Endothelial cell (in vitro differentiated cells): ENCODE measurements around the gene TBC1D5. TPM values are rescaled to one million over a fixed set of nuclear protein-coding genes. Genes with fewer than 3 reads are reported as not detected.

Experiments
- DNase-seq: peaks from one replicate; pipeline ENCODE4 v3.0.0; 2021; ENCODE audit warnings: low spot score
- H3K27ac Mint-ChIP-seq: one replicate; pipeline ENCODE4 v1.8.0; 2021; ENCODE audit warnings: mixed read lengths, inconsistent platforms; ENCODE audit not compliant: unreplicated experiment
- H3K27me3 Mint-ChIP-seq: one replicate; pipeline ENCODE4 v1.8.0; 2021; ENCODE audit warnings: mild to moderate bottlenecking, moderate library complexity, mixed read lengths, inconsistent platforms; ENCODE audit not compliant: unreplicated experiment
- H3K36me3 Mint-ChIP-seq: one replicate; pipeline ENCODE4 v1.8.0; 2021; ENCODE audit warnings: mild to moderate bottlenecking, low read depth, mixed read lengths, inconsistent platforms; ENCODE audit not compliant: unreplicated experiment
- H3K4me1 Mint-ChIP-seq: one replicate; pipeline ENCODE4 v1.8.0; 2021; ENCODE audit warnings: mild to moderate bottlenecking, mixed read lengths, inconsistent platforms; ENCODE audit not compliant: unreplicated experiment
- H3K4me3 Mint-ChIP-seq: one replicate; pipeline ENCODE4 v1.8.0; 2021; ENCODE audit warnings: mild to moderate bottlenecking, mixed read lengths, inconsistent platforms; ENCODE audit not compliant: unreplicated experiment
- H3K9me3 Mint-ChIP-seq: one replicate; pipeline ENCODE4 v1.8.0; 2021; ENCODE audit warnings: mixed read lengths, inconsistent platforms; ENCODE audit not compliant: unreplicated experiment
- total RNA-seq: library from RNA; stranded (reverse); fragmentation: NEBNext Ultra II Directional; extraction: Animal tissue kit (Norgen Biotek cat#: 25700); gene quantifications from one replicate; pipeline ENCODE4 v1.2.1, GENCODE V29; 2021; ENCODE audit not compliant: unreplicated experiment
- TF ChIP-seq, protein P1 (sequence below): fragments of 200-600 bp; sonication (generic); IDR thresholded peaks from one replicate; pipeline ENCODE4 v1.5.0; 2021; ENCODE audit warnings: antibody characterized with exemption; ENCODE audit not compliant: unreplicated experiment

The TBC1D5 gene
- total RNA-seq, 1 donor from 2014 or later = 48.2 TPM

- no peak overlapping the region for H3K27ac Mint-ChIP-seq
- H3K9me3 Mint-ChIP-seq = no peaks in the 10 kb centered on the region
- no peak overlapping the region for H3K4me3 Mint-ChIP-seq
- H3K27me3 Mint-ChIP-seq = peaks cover 1% of the 10 kb centered on the region
- DNase-seq = no peak
- no peaks in the 10 kb centered on the region for H3K36me3 Mint-ChIP-seq
- H3K4me1 Mint-ChIP-seq = peaks cover 13% of the 10 kb centered on the region
- TF ChIP-seq, protein P1, sequence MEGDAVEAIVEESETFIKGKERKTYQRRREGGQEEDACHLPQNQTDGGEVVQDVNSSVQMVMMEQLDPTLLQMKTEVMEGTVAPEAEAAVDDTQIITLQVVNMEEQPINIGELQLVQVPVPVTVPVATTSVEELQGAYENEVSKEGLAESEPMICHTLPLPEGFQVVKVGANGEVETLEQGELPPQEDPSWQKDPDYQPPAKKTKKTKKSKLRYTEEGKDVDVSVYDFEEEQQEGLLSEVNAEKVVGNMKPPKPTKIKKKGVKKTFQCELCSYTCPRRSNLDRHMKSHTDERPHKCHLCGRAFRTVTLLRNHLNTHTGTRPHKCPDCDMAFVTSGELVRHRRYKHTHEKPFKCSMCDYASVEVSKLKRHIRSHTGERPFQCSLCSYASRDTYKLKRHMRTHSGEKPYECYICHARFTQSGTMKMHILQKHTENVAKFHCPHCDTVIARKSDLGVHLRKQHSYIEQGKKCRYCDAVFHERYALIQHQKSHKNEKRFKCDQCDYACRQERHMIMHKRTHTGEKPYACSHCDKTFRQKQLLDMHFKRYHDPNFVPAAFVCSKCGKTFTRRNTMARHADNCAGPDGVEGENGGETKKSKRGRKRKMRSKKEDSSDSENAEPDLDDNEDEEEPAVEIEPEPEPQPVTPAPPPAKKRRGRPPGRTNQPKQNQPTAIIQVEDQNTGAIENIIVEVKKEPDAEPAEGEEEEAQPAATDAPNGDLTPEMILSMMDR = no peak
Observed at GRCh38 chr3:17239417-17239816, 503.0 kb downstream of the TBC1D5 start.

DNA sequence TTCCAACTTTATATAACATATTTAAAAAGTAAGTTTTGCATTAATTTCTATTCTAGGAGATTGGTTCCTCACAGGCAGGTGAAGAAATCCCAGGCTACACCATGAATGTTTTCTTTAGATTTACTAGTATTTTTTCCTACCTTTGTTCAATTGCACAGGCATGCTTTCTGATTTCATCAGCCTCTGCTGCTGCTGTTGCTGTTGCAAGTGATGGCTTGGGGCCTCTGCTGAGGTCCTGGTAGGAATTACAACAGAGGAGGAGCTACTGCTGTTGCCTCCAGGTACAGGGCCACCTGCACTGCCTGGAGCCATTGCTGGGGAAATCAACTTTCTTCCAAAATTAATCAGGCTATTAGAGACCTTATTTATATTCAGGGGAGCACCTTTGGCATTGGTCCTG is 504.4 kb downstream of the TBC1D5 start:
- Mint-ChIP-seq H3K9me3 (no peaks in the 10 kb centered on the region), H3K4me3 (no peak overlapping the region), H3K4me1 (peaks cover 22% of the 10 kb centered on the region), H3K27ac (no peak overlapping the region), H3K36me3 (no peaks in the 10 kb centered on the region), H3K27me3 (no peaks in the 10 kb centered on the region)
- TF ChIP-seq, protein P1 = no peak
- no peak for DNase-seq

GRCh38 chr3:17235310-17235709 is 507.1 kb downstream of the TBC1D5 start:
- Mint-ChIP-seq H3K4me3 (no peak overlapping the region), H3K36me3 (no peaks in the 10 kb centered on the region), H3K27ac (peak overlapping the region; percentile 89), H3K9me3 (no peaks in the 10 kb centered on the region), H3K27me3 (no peaks in the 10 kb centered on the region), H3K4me1 (peaks cover 22% of the 10 kb centered on the region)
- TF ChIP-seq, protein P1 = no peak
- DNase-seq = no peak

DNA sequence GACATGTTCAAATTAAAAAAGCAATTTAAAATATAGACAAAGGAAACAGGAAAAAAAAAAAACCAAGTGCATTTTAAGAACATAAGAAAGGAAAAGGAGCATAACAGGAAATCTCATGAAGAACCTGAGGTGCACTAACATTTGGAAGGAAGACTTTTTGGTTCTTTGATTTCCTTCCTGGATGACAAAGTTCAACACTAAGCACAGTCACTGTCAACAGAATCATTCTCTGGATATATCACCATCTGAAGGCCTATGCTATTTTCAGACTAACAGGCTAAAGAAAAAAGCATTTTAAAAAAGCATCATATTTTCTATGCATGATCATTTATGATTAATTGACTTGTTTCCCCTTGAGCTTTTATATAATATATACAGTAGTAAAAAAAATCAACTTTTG is 508.0 kb downstream of the TBC1D5 start:
- peak overlapping the region; percentile 78 for H3K27ac Mint-ChIP-seq
- H3K4me1 Mint-ChIP-seq = peaks cover 22% of the 10 kb centered on the region
- no peak for DNase-seq
- no peaks in the 10 kb centered on the region for H3K9me3 Mint-ChIP-seq
- no peaks in the 10 kb centered on the region for H3K36me3 Mint-ChIP-seq
- TF ChIP-seq, protein P1 = no peak
- H3K27me3 Mint-ChIP-seq = no peaks in the 10 kb centered on the region
- no peak overlapping the region for H3K4me3 Mint-ChIP-seq

GRCh38 chr3:17233398-17233800 is 509.0 kb downstream of the TBC1D5 start:
- TF ChIP-seq, protein P1 = peak; percentile 78
- Mint-ChIP-seq H3K27me3 (no peaks in the 10 kb centered on the region), H3K27ac (peak overlapping the region; percentile 80), H3K4me3 (no peak overlapping the region), H3K4me1 (peaks cover 22% of the 10 kb centered on the region), H3K9me3 (no peaks in the 10 kb centered on the region), H3K36me3 (no peaks in the 10 kb centered on the region)
- DNase-seq = peak; percentile 35
